MCF 10A (cell line): Measurements from ENCODE around the gene VSIG4. TPM values are rescaled to one million over a fixed set of nuclear protein-coding genes. Genes with fewer than 3 reads are reported as not detected.

Source experiments
- BruUV-seq: library from RNA; stranded (reverse); fragments of 400-500 nt; replicated peaks from 2 replicates; lab custom pipeline; 2021; lab: Mats Ljungman, UMichigan
- CTCF ChIA-PET: fragments of 300-600 bp; sonication (Branson Sonifier 250); formaldehyde crosslinking; extraction: SDS; loops from one replicate; lab custom pipeline; 2021; ENCODE audit warnings: antibody characterized with exemption, inconsistent platforms; lab: Yijun Ruan, JAX
- POLR2A ChIA-PET: fragments of 300-600, 350-650 bp; sonication (Branson Sonifier 250); formaldehyde crosslinking; extraction: SDS; loops from one replicate; lab custom pipeline; 2020; ENCODE audit warnings: antibody characterized with exemption, inconsistent platforms; lab: Yijun Ruan, JAX
- DNase-seq: peaks from one replicate; pipeline ENCODE4 v3.0.0-alpha.2; 2018; ENCODE audit not compliant: unreplicated experiment
- H3K27ac Mint-ChIP-seq: one replicate; pipeline ENCODE4 v1.8.0; 2022; ENCODE audit warnings: mild to moderate bottlenecking, low read depth, mixed read lengths; ENCODE audit not compliant: unreplicated experiment
- H3K27me3 Mint-ChIP-seq: one replicate; pipeline ENCODE4 v1.8.0; 2022; ENCODE audit warnings: mixed read lengths; ENCODE audit not compliant: insufficient read depth, unreplicated experiment
- H3K36me3 Mint-ChIP-seq: one replicate; pipeline ENCODE4 v1.8.0; 2022; ENCODE audit warnings: mild to moderate bottlenecking, moderate library complexity, mixed read lengths; ENCODE audit not compliant: insufficient read depth, unreplicated experiment
- H3K4me1 Mint-ChIP-seq: one replicate; pipeline ENCODE4 v1.8.0; 2022; ENCODE audit warnings: mixed read lengths; ENCODE audit not compliant: insufficient read depth, unreplicated experiment
- H3K4me3 Mint-ChIP-seq: one replicate; pipeline ENCODE4 v1.8.0; 2022; ENCODE audit warnings: mild to moderate bottlenecking, moderate library complexity, mixed read lengths; ENCODE audit not compliant: unreplicated experiment
- H3K9me3 Mint-ChIP-seq: one replicate; pipeline ENCODE4 v1.8.0; 2022; ENCODE audit warnings: mixed read lengths; ENCODE audit not compliant: unreplicated experiment
- CTCF ChIP-seq: fragments of 200-600 bp; IDR thresholded peaks from one replicate; pipeline ENCODE4 v1.8.0; 2022; ENCODE audit warnings: antibody characterized with exemption, mild to moderate bottlenecking; ENCODE audit not compliant: unreplicated experiment
- intact Hi-C: fragments of 100-400 bp; cut with micrococcal nuclease; formaldehyde crosslinking; loops from 2 replicates; pipeline ENCODE4 v1.14.1; 2022
- total RNA-seq: library from RNA; stranded (reverse); gene quantifications from 2 replicates; pipeline ENCODE4 v1.2.3, GENCODE V29; 2022

The VSIG4 gene
- total RNA-seq, 1 experiment from 2014 or later, result not detected

- H3K9me3 Mint-ChIP-seq, result peaks cover 22% of the 10 kb centered on the region
- BruUV-seq, result no TSS peak
- no peaks in the 10 kb centered on the region for H3K4me1 Mint-ChIP-seq
- no peaks in the 10 kb centered on the region for H3K36me3 Mint-ChIP-seq
- TF ChIP-seq CTCF, result no peak
- intact Hi-C loops, result no loop called here
- ChIA-PET CTCF (interaction anchor here (1.5 kb wide), 1 partner anchor 721 kb away, joined by 4 read pairs; no protein-coding TSS in a partner anchor), POLR2A (no interaction called here)
- DNase-seq, result no peak
- no peak overlapping the region for H3K27ac Mint-ChIP-seq
- H3K27me3 Mint-ChIP-seq, result no peaks in the 10 kb centered on the region
- H3K4me3 Mint-ChIP-seq, result no peak overlapping the region
Observed at GRCh38 chrX:66007851-66008250, 32.0 kb downstream of the VSIG4 start.

GRCh38 chrX:66005830-66006449, 33.9 kb downstream of the VSIG4 start:
- no peaks in the 10 kb centered on the region for H3K27me3 Mint-ChIP-seq
- H3K4me1 Mint-ChIP-seq, result no peaks in the 10 kb centered on the region
- intact Hi-C loops, result no loop called here
- no peak for DNase-seq
- ChIA-PET POLR2A (no interaction called here), CTCF (interaction anchor here (0.6 kb wide), 2 partner anchors 39 to 726 kb away, joined by 4 to 5 read pairs; no protein-coding TSS in a partner anchor)
- BruUV-seq, result no TSS peak
- no peaks in the 10 kb centered on the region for H3K36me3 Mint-ChIP-seq
- TF ChIP-seq CTCF, result no peak
- no peak overlapping the region for H3K27ac Mint-ChIP-seq
- H3K9me3 Mint-ChIP-seq, result peaks cover 19% of the 10 kb centered on the region
- H3K4me3 Mint-ChIP-seq, result no peak overlapping the region

- ChIA-PET POLR2A (no interaction called here), CTCF (interaction anchor here (0.6 kb wide), 2 partner anchors 40 to 726 kb away, joined by 4 to 5 read pairs; no protein-coding TSS in a partner anchor)
- Mint-ChIP-seq H3K27me3 (no peaks in the 10 kb centered on the region), H3K27ac (no peak overlapping the region), H3K4me1 (no peaks in the 10 kb centered on the region), H3K4me3 (no peak overlapping the region), H3K36me3 (no peaks in the 10 kb centered on the region), H3K9me3 (peaks cover 15% of the 10 kb centered on the region)
- DNase-seq, result no peak
- no peak for TF ChIP-seq CTCF
- intact Hi-C loops, result no loop called here
- BruUV-seq, result no TSS peak
Observed at GRCh38 chrX:66004928-66005829, 34.7 kb downstream of the VSIG4 start.
